Memory B cell (primary cell): Measurements from ENCODE around the gene ZC3H8.
A peak's percentile ranks its signal among the peaks of the same experiment; 100 is the strongest.
"Not testable (repeated sequence)": the region's sequence is repeated elsewhere in the genome, so short reads cannot be mapped to it uniquely, and the experiment has no call there.

Experiments
- ATAC-seq: fragments of 150-1000 bp; cut with Tn5 transposase; 2 replicates; pipeline ENCODE4 v1.10.0; 2021; ENCODE audit warnings: low read depth, mild to moderate bottlenecking, moderate library complexity
- DNase-seq, 2 donors: peaks; one replicate each; pipeline ENCODE4 v3.0.0; 2022; ENCODE audit warnings: low spot score in 2 of 2
- H3K27ac Mint-ChIP-seq: one replicate; pipeline ENCODE4 v1.8.0; 2022; ENCODE audit warnings: mild to moderate bottlenecking, moderate library complexity, mixed read lengths
- H3K27me3 Mint-ChIP-seq: one replicate; pipeline ENCODE4 v1.8.0; 2022; ENCODE audit warnings: mixed read lengths
- H3K36me3 Mint-ChIP-seq: one replicate; pipeline ENCODE4 v1.8.0; 2022; ENCODE audit warnings: mild to moderate bottlenecking, mixed read lengths
- H3K4me1 Mint-ChIP-seq: one replicate; pipeline ENCODE4 v1.8.0; 2022; ENCODE audit warnings: mixed read lengths
- H3K4me3 Mint-ChIP-seq: one replicate; pipeline ENCODE4 v1.8.0; 2022; ENCODE audit warnings: mild to moderate bottlenecking, moderate library complexity, mixed read lengths
- H3K9me3 Mint-ChIP-seq: one replicate; pipeline ENCODE4 v1.8.0; 2022; ENCODE audit warnings: mixed read lengths

The ZC3H8 gene

DNA sequence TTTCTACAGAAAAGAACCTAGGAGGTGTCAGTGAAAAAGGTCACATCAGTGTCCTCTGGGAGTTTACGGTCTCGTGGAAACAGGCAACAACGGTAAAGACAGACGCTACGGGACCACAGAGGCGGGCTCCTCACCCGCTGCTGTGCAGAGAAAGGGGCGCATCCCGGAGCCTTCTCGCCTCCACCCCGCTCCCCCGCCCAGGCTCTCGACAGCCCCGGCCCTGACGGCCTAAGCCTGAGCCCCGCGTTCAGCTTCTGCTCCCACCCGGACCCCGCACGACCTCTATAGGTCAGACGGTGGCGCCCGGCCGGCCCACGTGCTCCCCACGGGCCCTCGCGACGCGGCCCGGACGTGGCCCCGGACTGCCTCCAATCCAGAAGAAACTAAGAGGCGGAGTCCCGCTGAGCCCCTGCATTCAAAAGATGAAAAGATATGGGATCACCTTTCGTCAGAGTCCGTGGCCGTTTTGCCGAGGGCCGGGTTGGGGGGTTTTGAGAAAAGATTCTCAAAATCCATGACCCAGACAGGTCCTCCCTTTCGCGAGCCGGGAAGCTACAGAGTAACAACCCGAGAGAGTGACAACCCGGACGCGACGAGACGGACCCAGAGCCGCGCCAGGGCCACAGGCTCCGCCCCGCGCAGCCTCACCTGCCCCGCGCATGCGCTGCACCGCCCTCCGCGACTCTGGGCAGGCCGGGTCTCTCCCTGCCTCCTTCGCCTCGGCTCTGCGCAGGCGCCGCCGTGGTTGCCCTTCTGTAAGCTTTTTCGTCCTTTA, at the start of gene ZC3H8:
Gene ZC3H8, minus strand, starts transcription at position 577 of the 775 bp plus-strand sequence. Its CDS starts 61 bp downstream, at position 516.
- peaks cover 2% of the 10 kb centered on the region for H3K27me3 Mint-ChIP-seq
- peak within 1 kb of the TSS; percentile 88 for H3K27ac Mint-ChIP-seq
- H3K4me1 Mint-ChIP-seq = peaks cover 13% of the 10 kb centered on the region
- no peaks in the 10 kb centered on the region for H3K36me3 Mint-ChIP-seq
- no peaks in the 10 kb centered on the region for H3K9me3 Mint-ChIP-seq
- peak; percentile 90 for ATAC-seq
- peak; percentile 93 for DNase-seq
- H3K4me3 Mint-ChIP-seq = peak within 1 kb of the TSS; percentile 88

DNA sequence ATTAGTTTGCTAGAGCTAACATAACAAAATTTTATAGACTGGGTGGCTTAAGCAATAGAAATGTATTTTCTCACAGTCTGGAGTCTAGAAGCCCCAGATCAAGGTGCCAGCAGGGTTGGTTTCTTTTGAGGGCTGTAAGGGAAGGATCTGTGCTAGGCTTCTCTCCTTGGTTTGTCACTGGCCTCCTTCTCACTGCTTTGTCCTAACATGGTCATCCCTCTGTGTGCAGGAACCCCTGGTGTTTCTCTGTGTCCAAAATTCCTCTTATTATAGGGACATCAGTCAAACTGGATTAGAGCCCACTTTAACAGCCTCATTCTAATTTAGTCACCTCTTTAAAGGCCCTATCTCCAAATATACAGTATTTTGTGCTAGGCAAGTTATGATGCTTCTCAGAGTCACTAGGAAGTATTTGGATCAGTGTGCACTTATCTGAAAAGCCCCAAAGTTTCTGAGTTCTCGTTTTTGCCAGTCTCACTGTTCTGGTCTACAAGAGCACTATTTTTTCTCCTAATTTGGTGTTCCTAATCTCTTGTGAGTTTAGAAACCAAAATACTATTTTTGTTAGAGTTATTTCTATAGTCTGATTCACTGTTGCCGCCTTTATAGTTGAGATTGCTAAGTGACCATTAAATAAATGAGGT, 49.6 kb upstream of the ZC3H8 start:
- no peak for DNase-seq
- Mint-ChIP-seq H3K4me1 (no peaks in the 10 kb centered on the region), H3K27me3 (no peaks in the 10 kb centered on the region), H3K36me3 (peaks cover 33% of the 10 kb centered on the region), H3K4me3 (no peak overlapping the region), H3K27ac (peak overlapping the region; percentile 65), H3K9me3 (peaks cover 2% of the 10 kb centered on the region)
- peak; percentile 57 for ATAC-seq

DNA sequence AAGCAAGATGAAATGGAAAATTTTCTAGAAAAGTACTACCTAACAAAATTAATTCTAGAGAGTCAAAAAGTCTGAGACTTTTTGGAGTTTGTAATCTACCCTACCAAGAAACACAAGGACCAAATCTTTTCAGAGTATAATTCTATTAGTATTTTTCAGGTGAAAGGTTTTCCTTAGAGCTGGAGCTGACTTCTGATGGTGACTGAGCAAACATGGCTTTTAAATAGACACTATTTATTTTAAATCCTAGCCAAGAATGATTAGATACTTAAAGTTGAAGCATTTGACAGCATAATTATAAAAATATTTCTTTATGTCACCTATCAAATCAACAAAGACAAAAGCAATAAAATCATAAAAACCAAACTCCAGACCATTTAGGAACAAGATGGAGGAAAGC, 47.1 kb upstream of the ZC3H8 start:
- Mint-ChIP-seq H3K4me1 (no peaks in the 10 kb centered on the region), H3K27ac (no peak overlapping the region), H3K27me3 (no peaks in the 10 kb centered on the region), H3K4me3 (no peak overlapping the region), H3K9me3 (peaks cover 2% of the 10 kb centered on the region), H3K36me3 (peaks cover 28% of the 10 kb centered on the region)
- DNase-seq (no peak), ATAC-seq (no peak)

DNA sequence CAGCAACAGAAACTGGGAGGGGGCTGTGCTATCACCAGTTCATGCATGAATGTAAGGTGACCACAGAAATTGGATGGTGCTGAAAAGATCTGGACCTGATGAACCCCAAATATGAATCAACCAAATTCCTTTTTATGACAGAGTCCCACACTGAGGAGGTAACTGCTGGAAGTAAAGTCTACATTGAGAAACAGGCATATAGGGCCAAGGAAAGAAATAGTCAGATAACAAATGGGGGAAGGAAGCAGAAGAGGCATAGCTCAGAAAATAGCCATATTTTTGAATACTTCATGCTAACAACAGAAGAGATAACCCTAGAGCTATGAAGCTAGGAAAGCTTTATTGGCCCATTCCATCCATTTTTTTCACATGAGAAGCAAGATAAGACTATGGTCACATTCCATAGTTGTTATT, 46.3 kb upstream of the ZC3H8 start:
- H3K9me3 Mint-ChIP-seq = peaks cover 2% of the 10 kb centered on the region
- peaks cover 26% of the 10 kb centered on the region for H3K36me3 Mint-ChIP-seq
- peak overlapping the region; percentile 46 for H3K27ac Mint-ChIP-seq
- H3K4me3 Mint-ChIP-seq = no peak overlapping the region
- ATAC-seq = no peak
- H3K4me1 Mint-ChIP-seq = peaks cover 4% of the 10 kb centered on the region
- DNase-seq = no peak
- no peaks in the 10 kb centered on the region for H3K27me3 Mint-ChIP-seq

DNA sequence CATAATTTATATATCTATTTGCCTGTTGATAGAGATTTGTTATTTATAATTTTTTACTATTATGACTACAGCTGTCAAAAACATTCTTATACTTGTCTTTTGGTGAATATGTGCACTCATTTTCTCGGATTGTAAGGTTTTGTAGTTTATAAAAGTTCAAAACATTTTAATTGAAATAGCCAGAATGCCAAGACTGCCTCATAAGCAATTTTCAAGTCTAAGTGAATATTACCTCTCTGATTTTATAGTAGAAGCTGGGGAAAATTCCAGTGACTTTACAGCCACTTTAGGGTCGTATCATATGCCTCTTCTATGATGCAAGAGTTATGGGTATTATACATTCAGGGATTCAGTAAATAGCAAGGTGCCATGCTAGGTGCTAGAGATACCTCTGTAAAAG, 41.6 kb upstream of the ZC3H8 start:
- Mint-ChIP-seq H3K9me3 (peaks cover 2% of the 10 kb centered on the region), H3K4me1 (peaks cover 4% of the 10 kb centered on the region), H3K27ac (no peak overlapping the region), H3K4me3 (no peak overlapping the region), H3K36me3 (peaks cover 11% of the 10 kb centered on the region), H3K27me3 (no peaks in the 10 kb centered on the region)
- no peak for DNase-seq
- ATAC-seq = no peak

DNA sequence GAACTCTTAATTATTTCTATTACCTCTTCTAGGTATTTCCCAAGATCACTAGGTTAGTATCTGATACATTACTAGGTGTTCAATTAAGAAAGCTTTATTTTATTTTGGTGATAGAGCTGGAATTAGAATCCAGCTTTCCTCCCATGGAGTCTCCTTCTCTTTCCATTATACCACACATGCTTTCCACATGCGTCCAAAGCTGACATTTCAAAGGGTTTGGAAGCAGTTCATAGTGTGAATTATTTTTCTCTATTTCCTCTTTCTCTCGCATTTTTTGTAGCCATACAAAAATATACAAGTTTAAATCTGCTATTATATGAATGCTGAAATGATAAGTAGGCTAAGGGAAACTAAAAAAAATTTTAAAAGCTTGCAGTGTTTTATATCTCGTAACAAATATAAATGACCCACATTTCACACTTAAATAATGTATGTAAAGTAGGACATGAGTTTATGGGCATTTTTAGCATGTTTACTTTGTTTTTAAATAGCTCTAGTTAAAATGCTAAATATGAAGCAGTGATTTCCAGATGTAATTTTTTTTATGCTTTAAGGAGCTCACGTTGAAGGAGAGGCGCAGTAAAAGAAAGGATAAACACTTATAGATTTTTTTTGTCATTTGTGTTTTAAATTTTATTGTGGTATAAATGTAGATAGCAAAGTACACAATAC, 40.7 kb upstream of the ZC3H8 start:
- ATAC-seq = no peak
- no peak for DNase-seq
- Mint-ChIP-seq H3K27me3 (no peaks in the 10 kb centered on the region), H3K4me1 (peaks cover 4% of the 10 kb centered on the region), H3K9me3 (peaks cover 2% of the 10 kb centered on the region), H3K36me3 (peaks cover 4% of the 10 kb centered on the region), H3K27ac (no peak overlapping the region), H3K4me3 (no peak overlapping the region)

DNA sequence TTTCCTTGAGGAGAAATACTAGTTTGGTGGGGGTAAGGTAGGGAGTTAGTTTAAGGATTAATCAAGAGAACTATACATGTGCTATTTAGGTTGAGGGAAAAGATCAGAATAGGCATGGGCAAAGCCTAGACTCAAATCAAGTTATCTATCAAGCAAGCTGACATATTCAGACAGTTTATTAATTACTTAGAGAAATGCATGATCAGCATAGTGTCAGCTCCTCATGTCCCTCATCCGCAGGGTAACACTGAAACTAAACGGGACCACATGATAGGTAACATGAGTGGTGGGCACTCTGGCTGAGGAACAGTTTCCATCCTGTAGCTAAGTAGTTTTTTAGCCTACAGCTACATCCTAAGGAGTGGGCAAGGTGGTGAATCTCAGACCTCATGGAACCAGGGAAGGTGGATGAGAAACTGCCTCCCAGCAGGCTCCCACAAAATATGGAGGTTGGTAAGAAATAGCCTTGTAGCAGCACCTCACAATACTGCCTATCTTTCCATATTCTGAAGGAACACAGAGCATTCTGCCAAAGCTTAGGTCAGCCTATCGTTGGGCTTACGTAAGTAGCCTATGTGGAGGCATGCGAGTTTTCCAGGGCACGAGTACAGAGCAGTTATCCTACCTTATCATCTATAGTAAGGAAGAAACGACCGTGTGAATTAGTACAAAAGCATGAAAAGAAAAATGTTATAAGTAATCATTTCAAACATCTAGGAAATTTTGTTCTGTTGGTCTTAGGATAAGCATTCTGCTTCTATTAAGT, 39.0 kb upstream of the ZC3H8 start:
- Mint-ChIP-seq H3K36me3 (peaks cover 3% of the 10 kb centered on the region), H3K4me1 (peaks cover 6% of the 10 kb centered on the region), H3K9me3 (no peaks in the 10 kb centered on the region), H3K27me3 (no peaks in the 10 kb centered on the region), H3K4me3 (no peak overlapping the region), H3K27ac (no peak overlapping the region)
- DNase-seq (no peak), ATAC-seq (no peak)

DNA sequence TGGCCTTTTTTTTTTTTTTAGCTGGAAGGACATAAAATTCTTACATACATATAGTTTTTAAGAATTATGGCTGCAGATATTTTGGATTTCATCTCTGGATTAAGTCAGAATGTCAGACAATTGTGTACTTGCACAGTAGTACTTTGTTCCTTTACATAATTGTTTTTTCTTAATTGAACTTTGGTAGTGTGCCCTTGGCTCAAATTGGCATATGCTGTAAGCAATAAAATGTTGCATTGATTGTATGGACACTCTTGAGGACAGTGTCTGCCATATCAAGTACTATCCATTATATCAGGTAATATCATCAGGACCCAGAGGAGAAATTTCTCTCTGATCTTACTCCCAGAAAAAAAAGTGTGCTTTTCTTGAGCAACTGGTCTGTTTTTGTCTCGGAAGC, 35.8 kb upstream of the ZC3H8 start:
- no peak for DNase-seq
- Mint-ChIP-seq H3K36me3 (peaks cover 3% of the 10 kb centered on the region), H3K27me3 (no peaks in the 10 kb centered on the region), H3K4me1 (peaks cover 2% of the 10 kb centered on the region), H3K4me3 (no peak overlapping the region), H3K27ac (no peak overlapping the region), H3K9me3 (no peaks in the 10 kb centered on the region)
- no peak for ATAC-seq

DNA sequence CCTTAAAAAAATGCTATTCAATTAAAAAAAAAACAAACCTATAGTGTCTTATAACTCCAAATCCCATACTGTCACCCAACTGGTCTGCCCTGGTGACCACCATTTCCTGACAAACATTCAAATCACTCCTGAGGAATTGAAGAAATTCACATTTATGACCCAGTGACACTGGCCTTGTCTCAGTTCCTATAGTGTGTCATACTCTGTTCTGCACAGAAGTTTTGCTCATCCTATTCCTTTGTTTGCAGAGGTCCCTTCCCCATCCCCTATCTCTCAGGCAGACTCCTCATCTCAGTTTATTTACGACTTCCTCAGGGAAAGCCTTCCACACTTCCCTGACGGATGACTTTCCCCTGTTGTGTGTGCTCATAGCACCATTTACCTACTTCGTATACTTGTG, 35.2 kb upstream of the ZC3H8 start:
- peaks cover 3% of the 10 kb centered on the region for H3K36me3 Mint-ChIP-seq
- no peak for ATAC-seq
- H3K27me3 Mint-ChIP-seq = no peaks in the 10 kb centered on the region

DNA sequence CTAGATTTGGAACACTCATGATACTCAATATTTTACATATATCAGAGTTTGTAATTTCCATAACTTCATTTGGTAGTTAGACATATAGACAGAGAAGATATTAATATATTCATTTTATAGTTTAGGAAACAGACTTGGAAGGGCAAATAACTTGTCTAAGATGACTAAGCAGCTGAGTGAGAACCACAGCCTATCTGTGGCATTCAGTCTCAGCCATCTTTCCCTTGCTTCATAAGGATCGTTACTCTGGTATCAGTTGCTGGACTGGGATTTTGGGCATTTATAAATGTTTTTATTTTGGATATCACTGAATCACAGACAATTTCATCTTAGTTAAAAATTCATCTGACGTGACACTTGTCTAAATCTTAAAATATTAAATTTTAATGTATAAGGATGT, 28.7 kb upstream of the ZC3H8 start:
- not testable (repeated sequence) for H3K36me3 Mint-ChIP-seq, H3K27ac Mint-ChIP-seq, H3K27me3 Mint-ChIP-seq, H3K4me3 Mint-ChIP-seq, DNase-seq, H3K9me3 Mint-ChIP-seq, ATAC-seq
- peaks cover 16% of the 10 kb centered on the region for H3K4me1 Mint-ChIP-seq

More for the DNA sequence above, 35.2 kb upstream of the ZC3H8 start:
- Mint-ChIP-seq H3K9me3 (no peaks in the 10 kb centered on the region), H3K4me1 (peaks cover 2% of the 10 kb centered on the region), H3K4me3 (no peak overlapping the region), H3K27ac (no peak overlapping the region)
- DNase-seq = no peak

DNA sequence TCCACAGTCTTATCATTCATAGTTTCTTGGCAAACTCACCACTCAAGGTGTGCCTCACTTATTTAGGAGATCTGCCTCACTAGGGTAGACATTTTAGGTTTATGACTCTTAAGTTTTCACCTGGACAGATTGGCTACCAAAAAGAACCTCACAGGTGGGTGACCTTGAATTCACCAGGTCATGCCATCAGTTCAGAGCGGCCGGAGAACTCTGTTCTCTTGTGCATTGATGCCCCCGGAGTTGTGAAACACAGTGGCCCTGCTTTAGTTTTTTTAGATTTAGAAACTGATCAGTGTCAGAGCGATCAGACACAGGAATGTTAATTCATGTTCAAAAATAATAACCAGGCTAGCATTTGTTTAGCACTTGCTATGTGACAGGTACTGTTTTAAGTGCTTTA, 27.2 kb upstream of the ZC3H8 start:
- H3K4me3 Mint-ChIP-seq, H3K27me3 Mint-ChIP-seq, H3K27ac Mint-ChIP-seq, DNase-seq, ATAC-seq, H3K36me3 Mint-ChIP-seq, H3K9me3 Mint-ChIP-seq: not testable (repeated sequence)
- peaks cover 16% of the 10 kb centered on the region for H3K4me1 Mint-ChIP-seq

DNA sequence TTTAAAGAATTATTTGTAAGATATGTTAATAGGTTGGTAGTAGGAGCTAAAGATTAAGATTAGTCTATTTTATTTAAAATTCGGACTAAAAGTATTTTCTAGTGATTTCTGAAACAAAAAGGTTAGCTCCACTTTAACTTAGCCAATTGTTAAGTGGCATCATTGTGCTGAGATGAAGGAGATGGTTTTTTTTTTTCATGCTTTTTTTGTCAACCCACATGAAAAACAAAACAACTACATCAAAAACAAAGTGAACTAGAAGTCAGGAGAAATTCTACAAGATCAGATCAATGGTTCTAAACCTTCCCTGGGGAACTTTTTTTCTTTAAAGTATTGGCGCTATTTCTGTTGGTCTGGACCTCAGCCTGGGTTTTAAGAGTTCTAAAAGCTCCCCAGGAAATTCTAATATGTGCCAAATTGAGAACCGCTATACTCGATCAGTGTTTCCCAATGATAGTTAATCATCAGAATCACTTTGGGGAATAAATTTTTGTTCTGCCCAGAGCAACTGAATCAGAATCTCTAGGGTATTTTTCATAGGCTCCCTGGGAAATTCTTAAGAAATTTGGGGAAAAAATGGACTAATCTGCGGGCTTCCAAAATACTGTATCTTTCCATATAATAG, 22.9 kb upstream of the ZC3H8 start:
- H3K9me3 Mint-ChIP-seq = no peaks in the 10 kb centered on the region
- H3K4me3 Mint-ChIP-seq = no peak overlapping the region
- H3K4me1 Mint-ChIP-seq = peaks cover 12% of the 10 kb centered on the region
- H3K27me3 Mint-ChIP-seq = no peaks in the 10 kb centered on the region
- H3K36me3 Mint-ChIP-seq = no peaks in the 10 kb centered on the region
- ATAC-seq (no peak), DNase-seq (no peak)
- no peak overlapping the region for H3K27ac Mint-ChIP-seq

- no peak for ATAC-seq
- Mint-ChIP-seq H3K4me3 (no peak overlapping the region), H3K4me1 (peaks cover 11% of the 10 kb centered on the region), H3K36me3 (no peaks in the 10 kb centered on the region), H3K27me3 (no peaks in the 10 kb centered on the region), H3K9me3 (no peaks in the 10 kb centered on the region), H3K27ac (peak overlapping the region; percentile 99)
- DNase-seq = no peak
Measured at GRCh38 chr2:112276954-112277353, 22.1 kb upstream of the ZC3H8 start.
